Measurements from ENCODE around the gene TBC1D22A.
"Not testable (repeated sequence)": the region's sequence is repeated elsewhere in the genome, so short reads cannot be mapped to it uniquely, and the experiment has no call there.

TBC1D22A gene, protein sequence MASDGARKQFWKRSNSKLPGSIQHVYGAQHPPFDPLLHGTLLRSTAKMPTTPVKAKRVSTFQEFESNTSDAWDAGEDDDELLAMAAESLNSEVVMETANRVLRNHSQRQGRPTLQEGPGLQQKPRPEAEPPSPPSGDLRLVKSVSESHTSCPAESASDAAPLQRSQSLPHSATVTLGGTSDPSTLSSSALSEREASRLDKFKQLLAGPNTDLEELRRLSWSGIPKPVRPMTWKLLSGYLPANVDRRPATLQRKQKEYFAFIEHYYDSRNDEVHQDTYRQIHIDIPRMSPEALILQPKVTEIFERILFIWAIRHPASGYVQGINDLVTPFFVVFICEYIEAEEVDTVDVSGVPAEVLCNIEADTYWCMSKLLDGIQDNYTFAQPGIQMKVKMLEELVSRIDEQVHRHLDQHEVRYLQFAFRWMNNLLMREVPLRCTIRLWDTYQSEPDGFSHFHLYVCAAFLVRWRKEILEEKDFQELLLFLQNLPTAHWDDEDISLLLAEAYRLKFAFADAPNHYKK

DNA sequence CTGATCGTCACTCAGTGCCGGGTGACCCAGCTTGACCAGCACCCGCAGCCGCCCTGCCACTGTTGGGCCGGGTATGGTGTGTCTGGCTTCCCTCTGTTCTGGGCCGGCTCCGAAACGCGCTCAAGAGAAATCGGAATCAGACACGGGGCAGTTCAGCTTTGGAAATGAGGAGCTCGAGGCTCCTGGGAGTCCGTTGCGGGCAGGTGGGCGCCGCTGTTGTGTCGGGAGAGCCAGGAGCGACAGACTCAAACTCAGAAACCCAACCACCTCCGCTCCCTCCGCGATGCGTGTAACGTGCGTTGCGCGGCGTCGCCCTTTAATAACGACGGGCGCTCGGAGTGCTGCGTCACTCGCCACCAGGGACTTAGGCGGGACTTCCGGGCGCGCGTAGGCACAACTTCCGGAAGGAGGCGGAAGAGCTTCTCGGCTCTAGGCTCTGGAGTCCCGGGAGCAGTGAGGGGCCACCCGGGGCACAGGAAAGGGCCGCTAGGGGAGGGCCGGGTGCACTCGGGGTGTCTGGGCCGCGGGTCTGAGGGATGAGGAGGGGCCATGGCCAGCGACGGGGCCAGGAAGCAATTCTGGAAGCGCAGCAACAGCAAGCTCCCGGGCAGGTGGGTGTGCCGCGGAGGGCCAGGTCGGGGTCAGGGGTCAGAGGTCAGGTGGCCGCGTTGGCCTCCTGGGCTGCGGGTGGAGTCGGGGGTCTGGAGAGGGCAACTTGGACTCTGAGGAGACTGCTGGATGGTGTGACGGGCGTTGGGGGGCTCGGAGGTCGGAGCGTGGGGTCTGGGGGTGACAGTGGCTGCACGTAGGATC, at the start of gene TBC1D22A:
Gene TBC1D22A (plus strand): TSS at position 413 of the 813 bp plus-strand sequence. CDS start 137 bp downstream, at position 550.
- DNase-seq, result peak; percentile 97

DNA sequence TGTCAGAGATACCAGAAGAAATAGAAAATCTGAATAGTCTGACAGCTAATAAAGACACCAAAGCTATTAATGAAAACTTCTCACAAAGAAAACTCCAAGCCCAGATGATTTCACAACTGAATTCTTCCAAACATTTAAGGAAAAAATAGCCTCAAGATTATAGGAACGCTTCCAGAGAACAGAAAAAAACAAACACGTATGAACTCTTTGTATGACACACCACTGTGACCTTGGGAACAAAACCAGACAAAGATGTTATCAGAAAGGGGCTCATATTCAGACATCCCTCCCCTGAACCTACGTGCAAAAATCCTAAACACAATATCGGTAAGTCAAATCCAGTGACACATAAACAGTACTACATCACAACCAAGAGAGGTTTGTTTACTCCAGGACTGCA, 47.9 kb upstream of the TBC1D22A start:
- DNase-seq, result no peak

- DNase-seq, result no peak
Observed at GRCh38 chr22:46719921-46720320, 42.5 kb upstream of the TBC1D22A start.

DNA sequence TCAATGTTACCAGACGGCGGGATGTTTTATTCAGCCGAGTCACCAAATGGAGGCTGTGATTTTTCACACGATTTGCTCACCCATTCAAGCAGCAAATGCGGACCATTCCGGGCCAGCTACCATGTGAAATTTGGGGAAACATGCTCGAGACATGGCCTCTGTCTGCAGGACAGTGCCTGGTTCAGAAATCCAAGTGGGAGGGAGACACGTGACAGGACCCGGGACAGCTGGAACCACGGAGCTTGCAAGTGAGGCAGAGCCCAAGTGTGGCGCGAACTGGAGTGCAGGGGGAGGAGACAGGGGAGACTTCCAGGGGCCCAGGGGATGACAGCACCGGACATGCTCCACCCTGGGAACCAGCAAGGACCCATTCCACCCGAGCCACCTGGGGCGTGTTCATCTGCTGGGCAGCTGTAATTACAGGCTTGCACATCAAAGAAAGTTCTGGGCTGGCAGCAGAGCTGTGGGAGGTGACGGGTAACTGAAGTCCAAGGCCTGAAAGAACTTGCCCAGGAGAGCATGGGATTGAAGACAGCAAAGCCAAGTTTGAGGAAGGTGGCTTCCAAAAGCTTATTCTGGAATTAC, 40.9 kb upstream of the TBC1D22A start:
- DNase-seq, result no peak

- DNase-seq, result no peak
Observed at GRCh38 chr22:46723882-46724281, 38.6 kb upstream of the TBC1D22A start.

DNA sequence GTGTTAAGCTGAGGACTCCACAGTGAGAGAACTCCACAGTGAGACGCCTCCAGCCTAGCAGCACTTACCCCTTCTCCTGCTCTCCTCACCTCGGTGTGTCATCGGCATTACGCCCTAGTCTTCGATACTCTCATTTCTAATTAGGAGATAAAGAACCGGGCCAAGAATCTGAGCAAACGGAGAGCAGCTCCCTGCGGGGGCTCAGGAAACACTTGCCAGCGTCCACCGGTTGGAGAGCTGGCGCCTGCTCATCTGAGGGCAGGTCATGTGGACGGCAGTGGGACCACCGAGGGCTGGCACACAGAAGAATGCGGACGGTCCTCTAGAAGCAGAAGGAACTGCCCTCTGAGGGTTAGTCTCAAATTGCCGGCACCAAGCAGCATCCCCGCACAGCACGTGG, 37.4 kb upstream of the TBC1D22A start:
- no peak for DNase-seq

- DNase-seq, result peak; percentile 21
Observed at GRCh38 chr22:46726066-46726985, 36.1 kb upstream of the TBC1D22A start.

DNA sequence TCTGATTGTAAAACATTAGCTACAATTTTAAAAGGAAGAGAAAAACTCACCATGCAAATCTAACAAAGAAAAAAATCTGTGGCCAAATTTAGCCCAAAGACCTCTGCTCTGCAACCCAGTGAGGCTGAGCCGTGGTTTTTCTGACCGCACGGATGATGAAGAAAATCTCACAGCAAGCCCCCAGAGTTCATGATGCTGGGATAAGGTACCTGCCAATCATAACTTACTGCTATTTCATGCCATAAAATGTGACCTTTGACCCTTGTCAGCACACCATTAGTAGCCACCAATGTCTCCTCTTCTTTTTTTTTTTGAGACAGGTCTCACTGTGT, 35.5 kb upstream of the TBC1D22A start:
- no peak for DNase-seq

GRCh38 chr22:46727813-46728364, 34.6 kb upstream of the TBC1D22A start:
- no peak for DNase-seq

DNA sequence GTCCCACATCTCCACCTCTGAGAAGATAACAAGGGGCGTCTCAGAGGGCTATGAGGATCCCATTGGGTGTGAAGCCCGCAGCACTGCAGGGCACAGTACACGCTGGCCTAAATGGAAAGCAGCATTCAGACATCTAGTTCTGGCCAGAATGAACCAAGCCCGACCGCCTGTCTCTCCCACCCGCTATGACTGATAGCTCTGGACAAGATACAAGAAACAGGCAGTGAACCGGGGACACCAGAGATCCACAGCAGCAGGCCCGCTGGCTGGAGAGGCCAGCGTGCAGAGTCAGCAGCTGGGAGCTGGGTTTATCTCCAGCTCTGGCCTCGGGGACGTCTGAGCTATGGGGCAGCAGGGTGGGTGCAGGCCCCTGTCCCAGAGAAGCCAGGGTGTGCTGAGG, 34.0 kb upstream of the TBC1D22A start:
- no peak for DNase-seq

DNA sequence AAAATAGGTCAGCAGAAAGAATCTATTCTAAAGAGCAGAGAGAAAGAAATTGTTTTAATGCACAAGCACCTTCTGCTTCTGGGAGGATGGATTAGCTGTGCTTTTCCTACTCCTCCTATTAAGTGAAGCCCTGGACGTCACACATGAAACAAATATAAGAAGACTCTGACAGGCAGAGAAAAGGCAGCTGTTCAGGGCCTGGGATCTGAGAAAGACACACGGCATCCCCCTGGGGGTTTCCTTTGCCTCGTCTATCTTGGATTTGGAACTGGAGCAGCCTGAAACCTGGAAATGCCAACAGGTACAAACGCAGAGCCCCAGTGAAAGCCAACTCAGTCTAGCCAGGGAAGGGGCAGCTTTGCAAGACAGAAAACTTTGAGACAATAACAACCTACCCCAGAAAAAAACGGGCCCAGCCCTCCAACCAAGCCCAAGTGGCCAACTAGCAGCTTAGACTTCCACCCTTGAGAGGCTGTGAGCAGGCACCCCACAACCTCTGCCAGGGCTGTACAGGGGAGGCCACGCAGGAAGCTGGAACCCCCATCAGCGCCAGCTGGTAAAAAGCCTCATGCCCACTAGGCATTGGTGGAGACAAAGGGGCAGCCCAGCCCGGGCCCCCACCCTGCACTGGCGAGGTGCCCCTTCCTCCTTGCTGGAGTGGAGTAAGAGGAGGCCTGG, 31.7 kb upstream of the TBC1D22A start:
- peak; percentile 90 for DNase-seq

- peak; percentile 69 for DNase-seq
Observed at GRCh38 chr22:46731246-46732040, 31.0 kb upstream of the TBC1D22A start.

GRCh38 chr22:46732041-46732379, 30.4 kb upstream of the TBC1D22A start:
- no peak for DNase-seq

DNA sequence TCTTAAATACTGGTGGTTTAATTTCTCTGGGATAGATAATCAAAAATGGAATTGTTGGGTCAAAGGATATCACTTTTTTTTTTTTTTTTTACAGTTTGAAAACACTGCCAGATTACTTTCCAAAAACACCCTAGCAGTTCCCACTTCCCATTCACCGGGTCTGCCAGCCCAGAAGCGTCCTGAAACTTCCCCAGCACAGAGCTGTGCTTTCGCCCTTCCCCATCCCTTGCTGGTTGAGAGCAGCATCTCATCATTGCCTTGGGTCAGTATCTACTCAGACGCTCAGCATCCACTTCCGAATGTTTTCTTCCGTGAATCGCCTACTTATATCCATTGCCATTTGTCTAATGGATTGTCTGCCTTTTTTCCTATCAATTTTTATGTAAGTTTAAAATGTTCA, 29.9 kb upstream of the TBC1D22A start:
- no peak for DNase-seq

- not testable (repeated sequence) for DNase-seq
Observed at GRCh38 chr22:46734213-46734722, 28.2 kb upstream of the TBC1D22A start.

DNA sequence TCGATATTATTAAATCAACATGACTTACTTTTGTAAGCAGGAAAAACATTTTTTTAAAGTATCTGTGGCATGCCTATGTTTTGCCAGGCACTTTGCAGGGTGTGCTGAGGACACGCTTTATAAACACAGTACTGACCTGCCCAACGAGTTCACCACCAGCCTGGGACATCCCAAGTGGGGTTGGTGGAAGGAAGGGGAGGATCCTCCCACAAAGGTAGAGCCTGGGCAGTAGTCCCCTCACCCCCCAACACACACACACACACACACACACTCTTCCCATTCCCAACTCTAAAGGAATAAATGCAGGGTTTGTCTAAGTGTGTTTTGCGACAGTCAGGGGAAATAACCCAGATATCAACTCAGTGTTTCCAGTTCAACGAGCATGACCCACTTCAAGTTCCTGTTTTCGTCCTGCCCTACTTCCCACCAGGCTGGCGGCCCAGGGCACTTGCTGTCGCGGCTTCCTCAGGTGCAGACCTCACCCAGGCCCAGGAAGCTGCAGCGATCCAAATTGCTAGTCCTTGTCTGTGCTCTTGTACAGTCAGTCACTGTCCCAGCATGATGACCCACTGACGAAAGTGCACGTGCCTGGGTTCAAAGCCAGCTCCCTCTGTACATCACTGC, 27.5 kb upstream of the TBC1D22A start:
- no peak for DNase-seq

DNA sequence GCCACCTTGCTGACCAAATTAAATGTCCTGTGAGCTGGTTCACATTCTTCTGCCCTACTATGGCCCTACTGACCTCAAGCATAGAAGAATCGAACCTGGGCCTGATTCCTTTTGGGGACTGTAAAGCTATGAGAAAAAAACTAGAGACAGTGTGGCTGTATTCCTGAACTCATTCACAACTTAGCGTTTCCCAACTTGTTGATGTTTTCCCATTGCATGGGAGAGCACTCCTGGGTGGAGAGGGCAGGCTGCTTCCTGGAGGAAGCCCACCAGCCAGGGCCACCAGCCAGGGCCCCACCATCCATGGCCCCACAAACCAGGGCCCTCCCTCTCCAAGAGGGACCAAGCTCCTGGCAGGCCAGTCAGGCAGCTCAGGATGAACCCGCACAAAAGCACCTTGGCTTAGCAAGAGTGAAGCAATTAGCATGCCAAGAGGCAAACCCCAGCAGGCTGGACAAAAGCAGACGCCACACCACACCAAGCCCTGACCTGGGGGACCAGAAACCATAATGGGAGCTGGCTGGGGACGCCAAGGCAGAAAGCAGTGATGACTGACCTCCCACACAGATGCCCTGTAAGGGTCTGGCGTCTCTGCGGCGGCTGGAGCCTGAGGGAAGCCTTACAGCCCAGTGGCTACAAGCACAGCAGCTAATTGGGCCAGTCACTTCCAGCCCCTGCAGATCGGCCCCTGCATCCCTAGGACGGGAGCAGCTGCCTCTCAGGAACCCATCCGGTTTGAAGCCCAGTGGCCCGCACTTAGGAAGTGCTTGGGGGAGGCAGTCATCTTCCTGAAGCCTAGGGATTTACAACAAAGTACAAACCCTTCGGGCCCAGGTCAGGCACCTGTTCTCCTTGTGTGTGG, 26.5 kb upstream of the TBC1D22A start:
- DNase-seq, result no peak

DNA sequence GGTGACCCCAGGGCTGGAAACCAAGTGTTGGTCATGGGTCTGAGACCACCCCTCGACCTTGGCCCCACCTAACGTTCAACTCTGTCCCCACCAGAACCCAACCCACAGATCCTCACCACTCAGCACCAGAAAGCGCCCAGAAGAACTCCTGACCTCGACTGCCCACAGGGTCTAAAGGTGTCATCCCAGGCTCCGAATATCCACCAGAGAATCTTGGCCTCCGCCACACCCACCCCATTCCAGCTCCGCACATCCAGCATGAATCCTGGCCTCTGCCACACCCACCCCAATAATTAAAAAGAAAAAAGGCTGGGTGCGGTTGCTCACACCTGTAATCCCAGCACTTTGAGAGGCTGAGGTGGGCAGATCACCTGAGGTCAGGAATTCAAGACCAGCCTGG, 25.7 kb upstream of the TBC1D22A start:
- DNase-seq, result no peak
